Skin of body (tissue), 2 donors: Measurements from ENCODE around the gene ZKSCAN7. TPM values are rescaled to one million over a fixed set of nuclear protein-coding genes. Genes with fewer than 3 reads are reported as not detected.
A peak's percentile ranks its signal among the peaks of the same experiment; 100 is the strongest.
"Not testable (repeated sequence)": the region's sequence is repeated elsewhere in the genome, so short reads cannot be mapped to it uniquely, and the experiment has no call there.

Experiments
- DNase-seq: peaks from one replicate; lab custom pipeline; 2025; lab: John Stamatoyannopoulos, UW
- total RNA-seq: library from RNA; depleted of rRNA; stranded (reverse); fragments of >200 nt; gene quantifications from one replicate; pipeline ENCODE4 v1.2.3, GENCODE V29; 2014

ZKSCAN7 gene
- 8.1 TPM for total RNA-seq

GRCh38 chr3:44554626-44555592 is at the start of gene ZKSCAN7:
TSS of gene ZKSCAN7 (plus strand) at chr3:44555193. CDS start at chr3:44557048, 1,855 bp downstream.
- peak; percentile 23 for DNase-seq

DNA sequence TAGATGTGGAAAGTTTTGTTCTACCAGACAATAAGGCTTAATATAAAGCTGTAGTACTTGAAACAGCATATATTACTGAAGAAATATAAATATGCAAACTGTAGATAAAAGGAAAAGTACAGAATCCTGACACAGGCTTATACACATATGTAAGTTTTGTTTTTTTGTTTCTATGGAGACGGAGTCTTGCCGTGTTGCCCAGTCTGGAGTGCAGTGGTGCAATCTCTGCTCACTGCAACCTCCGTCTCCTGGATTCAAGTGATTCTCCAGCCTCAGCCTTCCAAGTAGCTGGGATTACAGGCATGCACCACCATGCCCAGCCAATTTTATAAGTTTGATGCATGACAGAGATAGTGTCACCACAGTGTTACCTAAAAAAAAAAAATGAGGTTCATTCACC is 48.4 kb upstream of the ZKSCAN7 start:
- DNase-seq = no peak

DNA sequence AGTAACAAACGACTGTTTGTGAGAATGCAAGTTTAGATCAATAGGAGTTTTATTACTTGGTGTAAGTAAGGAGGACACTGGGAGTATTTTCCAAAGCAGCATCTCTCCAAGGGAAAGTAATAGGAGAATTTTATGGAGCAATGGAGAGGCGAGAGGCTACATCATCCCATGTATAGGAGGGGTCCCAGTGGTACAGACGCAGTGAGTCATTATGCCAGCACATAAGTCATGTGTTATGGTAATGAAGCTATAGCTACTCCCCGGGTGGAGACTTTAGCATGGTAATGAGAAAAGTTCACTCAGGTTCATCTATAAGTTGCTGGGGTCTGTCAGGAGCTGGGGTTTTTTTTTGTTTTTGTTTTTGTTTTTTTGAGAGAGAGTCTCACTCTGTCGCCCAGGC is 48.0 kb upstream of the ZKSCAN7 start:
- DNase-seq = no peak

GRCh38 chr3:44509393-44509921 is 45.5 kb upstream of the ZKSCAN7 start:
- DNase-seq = no peak

DNA sequence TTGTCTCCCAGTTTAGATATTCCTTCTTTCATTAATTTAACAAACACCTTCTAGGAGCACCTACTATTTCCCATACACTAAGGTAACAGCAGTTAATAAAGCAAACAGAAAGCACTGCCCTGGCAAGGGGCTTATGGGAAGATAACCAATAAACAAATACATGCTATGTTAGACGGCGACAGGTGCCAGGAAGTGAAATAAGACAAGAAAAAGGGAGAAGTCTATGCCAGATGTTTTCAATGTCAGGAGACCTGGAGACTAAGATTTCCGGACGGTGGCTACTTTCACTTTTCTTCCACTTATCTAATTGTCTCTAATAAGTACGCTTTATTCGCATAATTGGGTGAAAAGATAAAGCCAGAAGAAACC is 45.0 kb upstream of the ZKSCAN7 start:
- no peak for DNase-seq

GRCh38 chr3:44511238-44511566 is 43.8 kb upstream of the ZKSCAN7 start:
- DNase-seq = no peak

DNA sequence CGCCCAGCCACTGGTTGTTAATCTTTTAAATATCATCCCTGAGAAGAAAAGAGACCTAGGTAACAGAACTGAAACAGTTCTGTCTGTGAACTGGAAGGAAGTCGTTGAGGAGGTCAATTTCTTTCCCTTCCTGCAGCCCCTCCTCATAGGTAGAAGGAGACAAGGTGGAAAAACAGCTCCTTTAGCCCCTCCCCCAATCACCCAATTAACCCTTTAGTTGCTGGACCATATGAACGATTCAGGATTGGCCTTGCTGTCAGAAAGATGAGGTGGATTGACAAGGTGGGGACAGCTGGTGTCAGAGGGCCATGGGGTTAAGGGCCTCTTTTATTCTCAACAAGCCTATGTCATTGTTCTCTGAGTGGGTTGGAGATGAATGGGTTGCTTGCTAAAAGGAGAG is 41.5 kb upstream of the ZKSCAN7 start:
- no peak for DNase-seq

- DNase-seq = no peak
These were observed 38.8 kb upstream of the ZKSCAN7 start for GRCh38 chr3:44516230-44516629.

DNA sequence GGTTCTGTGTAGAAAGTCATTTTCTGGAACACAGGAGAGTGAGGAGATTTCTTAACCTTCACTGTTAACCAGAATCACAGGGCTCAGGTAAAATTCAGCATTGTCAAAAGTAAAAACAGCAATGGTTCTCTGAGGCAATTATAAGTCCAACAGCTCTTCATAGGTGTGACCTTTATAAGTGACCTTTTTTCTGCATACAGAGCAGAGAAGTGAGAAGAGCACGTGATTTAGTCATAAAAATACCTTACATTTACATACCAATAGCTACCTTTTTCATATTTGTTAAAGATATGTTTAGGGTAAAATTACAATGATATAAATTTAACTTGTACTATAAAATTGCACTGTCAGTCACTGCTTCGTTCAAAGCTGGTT is 36.2 kb upstream of the ZKSCAN7 start:
- DNase-seq = no peak

DNA sequence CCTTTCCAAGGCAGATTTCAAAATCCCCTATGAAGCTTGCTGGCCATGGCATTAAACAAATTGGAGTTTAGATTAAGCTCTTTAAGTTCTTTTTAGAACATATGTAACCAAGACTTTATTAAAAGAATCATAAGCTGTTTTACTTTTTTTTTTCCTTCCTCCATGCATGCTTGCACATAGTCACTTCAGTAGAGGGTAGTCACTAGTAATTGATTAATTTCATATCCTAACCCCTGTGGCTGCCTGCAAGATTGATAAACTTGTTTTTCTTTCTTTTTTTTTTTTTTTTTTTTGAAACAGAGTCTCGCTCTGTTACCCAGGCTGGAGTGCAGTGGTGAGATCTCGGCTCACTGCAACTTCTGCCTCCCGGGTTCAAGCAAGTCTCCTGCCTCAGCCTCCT is 33.3 kb upstream of the ZKSCAN7 start:
- DNase-seq = no peak

DNA sequence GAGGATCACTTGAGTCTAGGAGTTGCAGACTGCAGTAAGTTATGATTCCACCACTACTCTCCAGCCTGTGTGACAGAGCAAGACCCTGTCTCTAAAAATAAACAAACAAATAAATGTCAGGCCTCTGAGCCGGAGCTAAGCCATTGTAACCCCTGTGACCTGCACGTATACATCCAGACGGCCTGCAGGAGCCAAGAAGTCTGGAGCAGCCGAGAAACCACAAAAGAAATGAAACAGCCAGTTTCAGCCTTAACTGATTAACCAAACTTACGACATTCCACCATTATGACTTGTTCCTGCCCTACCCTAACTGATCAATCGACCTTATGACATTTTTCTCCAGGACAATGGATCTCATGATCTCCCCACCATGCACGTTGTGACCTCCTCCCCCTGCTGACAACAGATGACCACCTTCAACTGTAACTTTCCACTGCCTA is 32.5 kb upstream of the ZKSCAN7 start:
- DNase-seq = no peak

DNA sequence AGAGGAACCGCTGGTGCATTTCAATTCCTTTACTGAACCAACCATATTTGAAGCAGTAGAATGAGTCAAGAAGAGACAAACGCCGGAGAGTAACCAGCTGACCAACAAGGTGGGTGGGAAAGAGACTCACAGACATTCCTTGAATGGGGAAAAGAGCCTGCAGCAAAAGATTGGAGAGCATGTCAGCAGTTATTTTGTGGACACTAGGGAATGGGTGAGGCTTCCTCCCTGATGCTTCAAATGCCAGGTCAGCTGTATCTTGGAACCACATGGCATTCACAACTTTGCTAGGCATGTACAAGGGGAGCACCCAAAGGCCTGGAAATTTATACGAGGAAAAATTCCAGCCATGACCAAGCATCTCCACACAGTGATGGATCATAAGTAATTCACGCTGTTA is 29.9 kb upstream of the ZKSCAN7 start:
- DNase-seq = no peak

DNA sequence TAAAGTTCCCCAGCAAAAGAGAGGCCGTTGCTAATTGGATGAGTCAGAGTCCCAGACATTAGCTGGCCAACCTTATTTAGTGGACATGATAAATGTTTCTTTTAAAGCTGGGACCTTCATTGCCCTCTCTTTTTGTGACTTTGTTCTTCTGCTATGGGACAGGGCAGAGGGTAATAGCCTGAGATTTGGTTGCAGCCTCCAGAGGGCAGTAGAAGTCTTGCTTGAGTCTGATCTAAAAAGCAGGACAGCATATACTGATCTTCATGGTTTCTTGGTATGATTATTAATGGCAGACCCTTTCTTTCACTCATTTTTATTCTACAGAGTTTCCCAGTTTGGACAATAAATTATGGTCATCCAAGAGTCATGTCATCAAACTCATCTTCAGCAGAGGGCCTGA is 25.1 kb upstream of the ZKSCAN7 start:
- DNase-seq = no peak

GRCh38 chr3:44530911-44531310 is 24.1 kb upstream of the ZKSCAN7 start:
- DNase-seq = no peak

- not testable (repeated sequence) for DNase-seq
These were observed 20.3 kb upstream of the ZKSCAN7 start for GRCh38 chr3:44534659-44535058.

GRCh38 chr3:44535364-44535763 is 19.6 kb upstream of the ZKSCAN7 start:
- no peak for DNase-seq

- not testable (repeated sequence) for DNase-seq
These were observed 10.2 kb upstream of the ZKSCAN7 start for GRCh38 chr3:44544811-44545210.

DNA sequence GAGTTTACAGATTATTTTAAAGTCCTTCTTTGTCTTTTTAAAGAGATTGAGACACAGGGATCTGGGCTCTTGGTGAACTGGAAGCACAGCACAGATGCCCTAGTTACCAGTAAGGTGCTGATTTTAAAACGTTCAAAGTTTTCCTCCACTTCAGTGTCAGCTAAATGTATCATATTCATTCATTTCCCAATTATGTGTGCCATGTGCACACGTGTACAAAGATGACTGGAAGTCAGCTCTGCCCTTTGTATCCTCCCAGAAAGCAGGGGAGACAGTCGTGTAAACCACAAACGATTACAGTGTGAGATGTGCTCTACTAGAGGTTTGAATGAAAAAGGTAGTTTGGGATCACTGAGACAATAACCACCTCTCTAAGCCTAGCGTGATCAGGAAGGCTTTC is 730 bp downstream of the ZKSCAN7 start:
- DNase-seq = no peak

DNA sequence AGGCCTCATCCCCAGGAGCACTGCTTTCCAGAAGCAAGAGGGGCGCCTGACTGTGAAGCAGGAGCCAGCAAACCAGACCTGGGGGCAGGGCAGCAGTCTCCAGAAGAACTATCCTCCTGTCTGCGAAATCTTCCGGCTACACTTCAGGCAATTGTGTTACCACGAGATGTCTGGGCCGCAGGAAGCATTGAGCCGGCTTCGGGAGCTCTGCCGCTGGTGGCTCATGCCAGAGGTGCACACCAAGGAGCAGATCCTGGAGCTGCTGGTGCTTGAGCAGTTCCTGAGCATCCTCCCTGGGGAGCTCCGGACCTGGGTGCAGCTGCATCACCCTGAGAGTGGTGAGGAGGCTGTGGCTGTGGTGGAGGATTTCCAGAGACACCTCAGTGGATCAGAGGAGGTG is 2.1 kb downstream of the ZKSCAN7 start:
- DNase-seq = no peak

DNA sequence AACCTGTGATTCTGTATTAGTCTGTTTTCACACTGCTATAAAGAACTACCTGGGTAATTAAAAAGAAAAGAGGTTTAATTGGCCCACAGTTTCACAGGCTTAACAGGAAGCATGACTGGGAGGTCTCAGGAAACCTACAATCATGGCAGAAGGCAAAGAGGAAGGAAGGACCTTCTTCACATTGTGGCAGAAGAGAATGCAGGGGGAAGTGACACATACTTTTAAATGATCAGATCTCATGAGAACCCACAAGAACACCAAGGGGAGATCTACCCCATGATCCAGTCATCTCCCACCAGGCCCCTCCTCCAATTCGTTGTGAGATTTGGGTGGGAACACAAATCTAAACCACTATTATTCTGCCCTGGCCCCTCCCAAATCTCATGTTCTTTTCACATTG is 6.1 kb downstream of the ZKSCAN7 start:
- DNase-seq = no peak

GRCh38 chr3:44562147-44562546 is 7.2 kb downstream of the ZKSCAN7 start:
- no peak for DNase-seq

DNA sequence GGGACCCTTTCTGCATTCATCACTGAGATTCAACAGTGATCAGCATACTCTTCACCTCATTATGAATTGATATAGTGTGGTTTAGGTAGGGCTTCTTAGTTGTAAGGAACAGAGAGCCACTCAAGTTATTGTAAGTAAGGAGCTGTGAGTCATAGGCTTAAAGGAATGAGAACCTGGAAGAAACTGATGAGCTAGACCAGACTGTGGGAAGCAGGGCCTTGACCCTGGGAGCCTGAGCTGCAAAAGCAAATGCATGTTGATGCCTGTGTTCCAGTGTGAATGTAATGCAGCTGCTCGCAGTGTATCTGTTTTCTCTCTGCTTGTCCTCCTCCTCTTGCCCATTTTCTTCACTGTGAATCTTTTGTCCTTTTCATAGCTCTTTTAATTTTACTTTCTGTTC is 13.6 kb downstream of the ZKSCAN7 start:
- no peak for DNase-seq

DNA sequence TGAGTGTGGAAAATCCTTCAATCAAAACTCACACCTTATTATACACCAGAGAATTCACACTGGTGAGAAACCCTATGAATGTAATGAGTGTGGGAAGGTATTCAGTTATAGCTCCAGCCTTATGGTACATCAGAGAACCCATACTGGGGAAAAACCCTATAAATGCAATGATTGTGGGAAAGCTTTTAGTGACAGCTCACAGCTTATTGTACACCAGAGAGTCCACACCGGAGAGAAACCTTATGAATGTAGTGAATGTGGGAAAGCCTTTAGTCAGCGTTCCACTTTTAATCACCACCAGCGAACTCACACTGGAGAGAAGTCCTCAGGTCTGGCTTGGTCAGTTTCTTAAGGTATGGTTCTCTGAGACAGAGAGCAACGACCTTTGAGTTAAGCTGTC is 16.0 kb downstream of the ZKSCAN7 start:
- DNase-seq = no peak
